GM21367 (cell line): Measurements from ENCODE around the gene MTTP.
"Not testable (repeated sequence)": the region's sequence is repeated elsewhere in the genome, so short reads cannot be mapped to it uniquely, and the experiment has no call there.

Experiments
- ATAC-seq: cut with Tn5 transposase; IDR thresholded peaks from one replicate; pipeline ENCODE4 v1.9.1; 2021; ENCODE audit not compliant: unreplicated experiment

The MTTP gene

GRCh38 chr4:99574530-99575324 lies at the start of gene MTTP:
TSS of gene MTTP (plus strand) at chr4:99574824. CDS start at chr4:99574910, 86 bp downstream.
- ATAC-seq = peak; percentile 83

- ATAC-seq = no peak
These were observed 45.4 kb upstream of the MTTP start for GRCh38 chr4:99529228-99529627.

GRCh38 chr4:99529956-99530355 lies 44.7 kb upstream of the MTTP start:
- no peak for ATAC-seq

- not testable (repeated sequence) for ATAC-seq
These were observed 39.9 kb upstream of the MTTP start for GRCh38 chr4:99534699-99535098.

GRCh38 chr4:99536271-99536670 lies 38.4 kb upstream of the MTTP start:
- ATAC-seq = no peak

- no peak for ATAC-seq
These were observed 37.8 kb upstream of the MTTP start for GRCh38 chr4:99536848-99537247.

- ATAC-seq = no peak
These were observed 37.0 kb upstream of the MTTP start for GRCh38 chr4:99537674-99538073.

GRCh38 chr4:99540277-99540939 lies 34.2 kb upstream of the MTTP start:
- ATAC-seq = no peak

GRCh38 chr4:99552872-99553271 lies 21.8 kb upstream of the MTTP start:
- no peak for ATAC-seq

GRCh38 chr4:99563310-99564186 lies 11.1 kb upstream of the MTTP start, which contains the start of gene TRMT10A:
TSS of gene TRMT10A (minus strand) at chr4:99564039. CDS start at chr4:99559338, 4,701 bp downstream.
- peak; percentile 95 for ATAC-seq

- ATAC-seq = no peak
These were observed 9.7 kb upstream of the MTTP start for GRCh38 chr4:99564921-99565320.

- no peak for ATAC-seq
These were observed 2.7 kb upstream of the MTTP start for GRCh38 chr4:99571883-99572282.

- ATAC-seq = no peak
These were observed 1.9 kb upstream of the MTTP start for GRCh38 chr4:99572527-99573240.

- no peak for ATAC-seq
These were observed 772 bp upstream of the MTTP start for GRCh38 chr4:99573735-99574368.

- no peak for ATAC-seq
These were observed 4.1 kb downstream of the MTTP start for GRCh38 chr4:99578714-99579113.

- no peak for ATAC-seq
These were observed 10.9 kb downstream of the MTTP start for GRCh38 chr4:99585516-99585915.

- no peak for ATAC-seq
These were observed 11.7 kb downstream of the MTTP start for GRCh38 chr4:99586322-99586721.

- ATAC-seq = no peak
These were observed 12.2 kb downstream of the MTTP start for GRCh38 chr4:99586797-99587196.

- no peak for ATAC-seq
These were observed 12.7 kb downstream of the MTTP start for GRCh38 chr4:99587309-99587708.

- ATAC-seq = no peak
These were observed 13.2 kb downstream of the MTTP start for GRCh38 chr4:99587803-99588202.
